IMR-90 (cell line): ENCODE measurements around the gene CSHL1. TPM values are rescaled to one million over a fixed set of nuclear protein-coding genes. Genes with fewer than 3 reads are reported as not detected.
"Not testable (repeated sequence)": the region's sequence is repeated elsewhere in the genome, so short reads cannot be mapped to it uniquely, and the experiment has no call there.

ENCODE experiments used
- ATAC-seq: fragments of 200-7000 bp; cut with Tn5 transposase; 2 replicates; pipeline ENCODE4 v1.9.1; 2020; ENCODE audit warnings: low read depth, mild to moderate bottlenecking, moderate library complexity
- BruUV-seq: library from RNA; stranded (reverse); fragments of 400-500 nt; replicated peaks from 2 replicates; lab custom pipeline; 2021; lab: Mats Ljungman, UMichigan
- CTCF ChIA-PET: fragments of 300-600 bp; formaldehyde crosslinking; extraction: SDS; loops from one replicate; lab custom pipeline; 2021; ENCODE audit warnings: antibody characterized with exemption; lab: Yijun Ruan, JAX
- POLR2A ChIA-PET: fragments of 300-600 bp; sonication (Branson Sonifier 250); formaldehyde crosslinking; loops from one replicate; lab custom pipeline; 2022; ENCODE audit warnings: antibody characterized with exemption; ENCODE audit not compliant: unreplicated experiment; lab: Charles Lee
- DNase-seq: peaks from one replicate; pipeline ENCODE4 v3.0.0; 2013
- H2AFZ ChIP-seq: replicated peaks from 2 replicates; pipeline ENCODE3; 2013; ENCODE audit warnings: low read length, mild to moderate bottlenecking; ENCODE audit not compliant: poor library complexity
- H2AK5ac ChIP-seq: 2 replicates; pipeline ENCODE4 v1.6.1; 2013; ENCODE audit warnings: low read depth, low read length, inconsistent platforms
- H2AK9ac ChIP-seq: replicated peaks from 2 replicates; pipeline ENCODE3; 2013; ENCODE audit warnings: mild to moderate bottlenecking, low read depth, low read length, moderate library complexity; ENCODE audit not compliant: poor library complexity
- H2BK120ac ChIP-seq: 2 replicates; pipeline ENCODE4 v1.6.1; 2013; ENCODE audit warnings: low read depth, low read length, inconsistent platforms
- H2BK15ac ChIP-seq: 3 replicates; pipeline ENCODE4 v1.6.1; 2013; ENCODE audit warnings: low read depth, low read length, inconsistent platforms
- H2BK20ac ChIP-seq: 2 replicates; pipeline ENCODE4 v1.6.1; 2013; ENCODE audit warnings: low read depth, mild to moderate bottlenecking, inconsistent platforms, low read length, moderate library complexity
- H2BK5ac ChIP-seq: 2 replicates; pipeline ENCODE4 v1.6.1; 2013; ENCODE audit warnings: mild to moderate bottlenecking, low read depth, low read length, inconsistent platforms; ENCODE audit not compliant: poor library complexity, severe bottlenecking
- H3K14ac ChIP-seq: replicated peaks from 2 replicates; pipeline ENCODE4 v1.6.1; 2013; ENCODE audit warnings: low read depth, low read length, inconsistent platforms
- H3K18ac ChIP-seq: 2 replicates; pipeline ENCODE4 v1.6.1; 2013; ENCODE audit warnings: low read depth, low read length, control low read depth
- H3K23ac ChIP-seq: 2 replicates; pipeline ENCODE4 v1.6.1; 2013; ENCODE audit warnings: low read depth, low read length, inconsistent platforms
- H3K27ac ChIP-seq: 2 replicates; pipeline ENCODE4 v1.5.1; 2013; ENCODE audit warnings: mild to moderate bottlenecking, control low read depth, low read length; ENCODE audit not compliant: insufficient read depth
- H3K27me3 ChIP-seq: 2 replicates; pipeline ENCODE4 v1.6.1; 2013; ENCODE audit warnings: low read length; ENCODE audit not compliant: control insufficient read depth, insufficient read depth
- H3K36me3 ChIP-seq: 2 replicates; pipeline ENCODE4 v1.6.1; 2013; ENCODE audit warnings: low read length, mixed read lengths; ENCODE audit not compliant: control insufficient read depth, insufficient read depth
- H3K4ac ChIP-seq: 2 replicates; pipeline ENCODE4 v1.6.1; 2013; ENCODE audit warnings: low read depth, low read length, inconsistent platforms
- H3K4me1 ChIP-seq: 2 replicates; pipeline ENCODE4 v1.6.1; 2013; ENCODE audit warnings: low read length, mixed read lengths; ENCODE audit not compliant: control insufficient read depth, insufficient read depth
- H3K4me2 ChIP-seq: 2 replicates; pipeline ENCODE4 v1.6.1; 2013; ENCODE audit warnings: low read depth, mild to moderate bottlenecking, control low read depth, low read length, moderate library complexity
- H3K4me3 ChIP-seq: 2 replicates; pipeline ENCODE4 v1.5.1; 2013; ENCODE audit warnings: low read depth, mild to moderate bottlenecking, control low read depth, low read length, moderate library complexity; ENCODE audit not compliant: insufficient read depth
- H3K56ac ChIP-seq: 2 replicates; pipeline ENCODE4 v1.6.1; 2013; ENCODE audit warnings: low read length, inconsistent platforms; ENCODE audit not compliant: insufficient read depth; ENCODE audit errors: extremely low read depth
- H3K79me1 ChIP-seq, 2 experiments: 2 replicates each; pipeline ENCODE4 v1.6.1; 2013; ENCODE audit warnings: low read length in 2 of 2, inconsistent platforms in 1 of 2, low read depth in 1 of 2
- H3K9ac ChIP-seq: 2 replicates; pipeline ENCODE4 v1.6.1; 2013; ENCODE audit warnings: low read depth, low read length, control low read depth
- H3K9me1 ChIP-seq: 2 replicates; pipeline ENCODE4 v1.6.1; 2013; ENCODE audit warnings: low read length, inconsistent platforms; ENCODE audit not compliant: insufficient read depth
- H3K9me3 ChIP-seq: 2 replicates; pipeline ENCODE4 v1.6.1; 2013; ENCODE audit warnings: low read length; ENCODE audit not compliant: control insufficient read depth, insufficient read depth
- H4K20me1 ChIP-seq: 2 replicates; pipeline ENCODE4 v1.6.1; 2013; ENCODE audit warnings: low read length, inconsistent platforms; ENCODE audit not compliant: insufficient read depth
- H4K5ac ChIP-seq: 2 replicates; pipeline ENCODE4 v1.6.1; 2013; ENCODE audit warnings: mild to moderate bottlenecking, low read depth, low read length, control low read depth
- H4K8ac ChIP-seq, 2 experiments: 2 replicates each; pipeline ENCODE4 v1.6.1; 2013; ENCODE audit warnings: low read depth in 2 of 2, low read length in 2 of 2, control low read depth in 1 of 2, inconsistent platforms in 1 of 2
- H4K91ac ChIP-seq: 2 replicates; pipeline ENCODE4 v1.6.1; 2013; ENCODE audit warnings: low read depth, low read length, inconsistent platforms; ENCODE audit not compliant: insufficient read depth
- WGBS, 2 experiments: methylation state at CpG; one replicate each; pipeline versions ENCODE4 v1.1.5 to v1.1.7; 2013; ENCODE audit warnings: missing lambda C conversion rate in 2 of 2; ENCODE audit not compliant: insufficient read length in 1 of 2; ENCODE audit errors: extremely low coverage in 2 of 2; 5-methylcytosine and 5-hydroxymethylcytosine counted together
- dilution Hi-C: fragments of 300-500 bp; cut with HindIII; formaldehyde crosslinking; loops from one replicate; pipeline ENCODE4 v1.14.3; 2018; ENCODE audit warnings: low sequenced_read_pairs; ENCODE audit not compliant: unreplicated experiment
- in situ Hi-C: fragments of 300-500 bp; cut with MboI; formaldehyde crosslinking; loops from 3 replicates; pipeline ENCODE4 v1.14.3; 2019; ENCODE audit warnings: low sequenced_read_pairs, inconsistent platforms, mixed read lengths
- intact Hi-C: fragments of 100-400 bp; cut with micrococcal nuclease; formaldehyde crosslinking; loops from 2 replicates; pipeline ENCODE4 v1.10.0; 2022
- polyA plus RNA-seq, 3 experiments: library from polyadenylated mRNA; depleted of rRNA; stranded (reverse); fragments of >200 nt; gene quantifications; 2 replicates each; pipeline ENCODE4 v1.2.3, GENCODE V29; 2012; ENCODE audit warnings: low replicate concordance in 1 of 3
- total RNA-seq: library from RNA; depleted of rRNA; stranded (reverse); fragments of >200 nt; gene quantifications from 2 replicates; pipeline ENCODE4 v1.2.3, GENCODE V29; 2012

Gene CSHL1
- total and polyA plus RNA-seq, 2 of the 4 experiments (the other 2 are of a cell fraction) = not detected

DNA sequence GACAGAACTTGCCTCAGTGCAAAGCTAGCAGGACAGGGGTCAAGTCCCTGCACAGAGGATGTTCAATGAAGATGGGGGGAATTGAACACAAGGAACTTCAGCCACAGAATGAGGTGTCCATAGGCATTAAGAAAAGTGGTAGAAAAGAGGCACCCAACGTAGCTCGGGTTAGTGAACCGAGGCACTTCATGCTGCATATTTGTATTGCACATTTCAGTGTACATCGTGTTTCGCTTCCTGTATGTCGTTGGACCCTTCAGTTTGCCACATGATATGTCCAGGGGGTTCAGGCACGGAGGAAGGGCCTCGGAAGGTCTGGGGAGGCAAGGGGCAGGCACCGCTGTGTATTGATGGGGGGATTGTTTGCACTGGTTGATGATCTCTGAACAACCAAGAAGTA, 32.6 kb downstream of the CSHL1 start:
- H2AFZ ChIP-seq, H3K36me3 ChIP-seq, H4K20me1 ChIP-seq, H3K9ac ChIP-seq, CTCF ChIA-PET, H3K4me2 ChIP-seq, H2BK20ac ChIP-seq, H2BK120ac ChIP-seq, H3K4ac ChIP-seq, H3K9me3 ChIP-seq, H2AK9ac ChIP-seq, H3K79me1 ChIP-seq, H3K4me1 ChIP-seq, ATAC-seq, H3K23ac ChIP-seq, intact Hi-C loops, H3K14ac ChIP-seq, H3K4me3 ChIP-seq, H4K91ac ChIP-seq, DNase-seq, in situ Hi-C loops, H2BK15ac ChIP-seq, H4K8ac ChIP-seq, H3K27ac ChIP-seq, H3K9me1 ChIP-seq, H2BK5ac ChIP-seq, POLR2A ChIA-PET, H3K18ac ChIP-seq, H3K56ac ChIP-seq, dilution Hi-C loops, H2AK5ac ChIP-seq, H4K5ac ChIP-seq, BruUV-seq: not testable (repeated sequence)
- 100% methylated on average over 1 of the region's 9 CpGs; no CpG with 5 or more reads in 1 of the 2 experiments for WGBS, 2 experiments
- H3K27me3 ChIP-seq = peaks cover 24% of the 10 kb centered on the region

DNA sequence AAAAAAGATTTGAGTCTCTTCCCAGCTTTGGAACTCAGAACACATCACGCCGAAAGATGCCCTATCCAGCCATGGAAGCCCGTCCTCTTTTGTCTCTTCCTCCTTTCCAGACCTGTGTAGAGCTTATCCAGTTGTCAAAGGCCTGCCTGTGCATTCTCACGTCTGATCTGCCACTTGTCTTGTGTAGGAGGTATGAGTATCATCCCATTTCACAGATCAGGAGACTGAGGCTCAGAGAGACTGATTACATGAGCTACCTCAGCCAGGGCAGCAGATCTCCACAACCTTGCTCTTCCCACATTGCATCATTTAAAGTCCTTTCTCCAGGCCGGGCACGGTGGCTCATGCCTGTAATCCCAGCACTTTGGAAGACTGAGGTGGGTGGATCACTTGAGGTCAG, 36.4 kb downstream of the CSHL1 start:
- ATAC-seq, H3K4ac ChIP-seq, H3K18ac ChIP-seq, H3K79me1 ChIP-seq, H2BK120ac ChIP-seq, H3K14ac ChIP-seq, H2BK15ac ChIP-seq, H3K9me1 ChIP-seq, H2AK9ac ChIP-seq, H2AK5ac ChIP-seq, H4K91ac ChIP-seq, POLR2A ChIA-PET, H3K56ac ChIP-seq, H3K9me3 ChIP-seq, in situ Hi-C loops, H3K4me3 ChIP-seq, H3K4me2 ChIP-seq, H3K23ac ChIP-seq, dilution Hi-C loops, H2BK5ac ChIP-seq, H4K20me1 ChIP-seq, DNase-seq, H2BK20ac ChIP-seq, intact Hi-C loops, H2AFZ ChIP-seq, H3K27ac ChIP-seq, BruUV-seq, H4K8ac ChIP-seq, H3K36me3 ChIP-seq, H4K5ac ChIP-seq, H3K9ac ChIP-seq, H3K4me1 ChIP-seq: not testable (repeated sequence)
- no CpG with 5 or more reads among the region's 6 CpGs for WGBS, 2 experiments
- CTCF ChIA-PET = interaction anchor here (0.6 kb wide), 1 partner anchor 31 kb away, joined by 5 read pairs; no protein-coding TSS in a partner anchor
- peaks cover 17% of the 10 kb centered on the region for H3K27me3 ChIP-seq
